T-helper 2 cell treated with Interferon-gamma antibody and Interleukin-4, amounts not matched to agents 5 μg/mL and 100 μg/mL, for 36 hours (primary cell): ENCODE results near the gene HPS4.

Experiments
- DNase-seq: peaks from one replicate; pipeline ENCODE4 v3.0.0; 2021; ENCODE audit warnings: low spot score
- H3K27ac Mint-ChIP-seq: one replicate; pipeline ENCODE4 v1.8.0; 2021; ENCODE audit warnings: mild to moderate bottlenecking, mixed read lengths
- H3K27me3 Mint-ChIP-seq: one replicate; pipeline ENCODE4 v1.8.0; 2021; ENCODE audit warnings: low read depth, mixed read lengths
- H3K36me3 Mint-ChIP-seq: one replicate; pipeline ENCODE4 v1.8.0; 2021; ENCODE audit warnings: low read depth, mixed read lengths
- H3K4me1 Mint-ChIP-seq: one replicate; pipeline ENCODE4 v1.8.0; 2021; ENCODE audit warnings: low read depth, mixed read lengths
- H3K4me3 Mint-ChIP-seq: one replicate; pipeline ENCODE4 v1.8.0; 2022; ENCODE audit warnings: mild to moderate bottlenecking, moderate library complexity, mixed read lengths
- H3K9me3 Mint-ChIP-seq: one replicate; pipeline ENCODE4 v1.8.0; 2021; ENCODE audit warnings: mixed read lengths

Gene HPS4

DNA sequence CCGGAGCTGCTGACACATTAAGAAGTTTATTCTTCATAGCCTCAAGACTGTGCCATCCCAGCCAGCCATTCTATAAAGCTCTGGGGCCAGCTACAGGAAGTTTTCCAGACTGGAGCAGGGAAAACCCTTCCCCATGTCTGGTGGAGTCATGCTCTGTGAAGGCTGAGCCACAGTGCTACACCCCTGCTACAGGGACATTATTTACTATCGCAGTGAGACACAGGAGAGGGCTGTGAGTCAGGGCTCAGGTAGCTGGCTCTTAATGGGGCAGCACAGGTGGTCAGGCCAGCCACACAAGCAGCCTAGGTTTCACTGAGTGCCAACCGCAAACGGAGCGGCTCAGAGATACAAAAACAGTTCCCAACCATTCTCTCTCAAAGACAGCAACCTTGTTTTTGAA lies 12.1 kb downstream of the HPS4 start:
- Mint-ChIP-seq H3K27me3 (no peaks in the 10 kb centered on the region), H3K4me1 (peaks cover 7% of the 10 kb centered on the region), H3K4me3 (no peak overlapping the region), H3K27ac (no peak overlapping the region), H3K36me3 (peaks cover 52% of the 10 kb centered on the region), H3K9me3 (no peaks in the 10 kb centered on the region)
- DNase-seq, result no peak

DNA sequence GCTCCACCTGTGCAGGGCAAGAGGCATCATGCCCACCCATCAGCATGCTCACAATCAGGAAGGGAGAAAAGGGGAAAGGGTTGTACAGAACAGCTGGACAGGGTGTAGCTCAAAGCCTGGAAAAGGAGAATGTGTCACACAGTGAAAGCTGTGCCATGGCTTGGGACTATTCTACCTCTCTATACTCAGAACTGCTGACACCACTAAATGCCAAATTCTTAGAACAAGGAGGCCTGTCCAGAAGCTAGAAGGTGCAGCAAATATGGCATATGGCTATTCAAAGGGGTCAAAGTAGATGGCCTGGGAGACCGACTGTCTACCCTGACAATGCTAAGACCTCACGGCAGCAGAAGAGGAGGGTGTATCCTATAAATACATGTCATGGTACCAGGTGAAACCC lies 12.8 kb downstream of the HPS4 start:
- Mint-ChIP-seq H3K36me3 (peaks cover 51% of the 10 kb centered on the region), H3K4me3 (no peak overlapping the region), H3K9me3 (no peaks in the 10 kb centered on the region), H3K27ac (no peak overlapping the region), H3K4me1 (peaks cover 6% of the 10 kb centered on the region), H3K27me3 (no peaks in the 10 kb centered on the region)
- DNase-seq, result no peak

DNA sequence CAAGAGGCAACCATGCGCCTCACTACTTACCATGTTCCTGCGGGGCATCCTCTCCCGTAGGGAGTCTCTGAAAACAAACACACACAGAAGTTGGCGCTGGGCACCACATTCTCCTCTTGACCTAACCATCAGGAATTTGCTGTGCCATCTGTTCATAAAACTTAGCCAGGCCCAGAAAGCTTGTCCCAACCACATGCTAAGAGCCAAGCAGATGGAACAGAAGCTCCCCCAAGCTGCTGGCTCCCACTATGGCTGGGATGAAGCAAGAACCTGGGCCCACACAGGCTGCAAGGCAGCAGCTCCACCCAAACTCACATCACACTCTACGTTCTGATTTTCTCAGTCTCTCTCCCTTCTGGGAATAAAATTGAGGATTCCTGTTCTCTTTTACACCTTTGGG lies 17.4 kb downstream of the HPS4 start:
- no peaks in the 10 kb centered on the region for H3K27me3 Mint-ChIP-seq
- H3K4me3 Mint-ChIP-seq, result no peak overlapping the region
- H3K4me1 Mint-ChIP-seq, result no peaks in the 10 kb centered on the region
- peaks cover 46% of the 10 kb centered on the region for H3K36me3 Mint-ChIP-seq
- H3K9me3 Mint-ChIP-seq, result no peaks in the 10 kb centered on the region
- H3K27ac Mint-ChIP-seq, result no peak overlapping the region
- DNase-seq, result no peak

DNA sequence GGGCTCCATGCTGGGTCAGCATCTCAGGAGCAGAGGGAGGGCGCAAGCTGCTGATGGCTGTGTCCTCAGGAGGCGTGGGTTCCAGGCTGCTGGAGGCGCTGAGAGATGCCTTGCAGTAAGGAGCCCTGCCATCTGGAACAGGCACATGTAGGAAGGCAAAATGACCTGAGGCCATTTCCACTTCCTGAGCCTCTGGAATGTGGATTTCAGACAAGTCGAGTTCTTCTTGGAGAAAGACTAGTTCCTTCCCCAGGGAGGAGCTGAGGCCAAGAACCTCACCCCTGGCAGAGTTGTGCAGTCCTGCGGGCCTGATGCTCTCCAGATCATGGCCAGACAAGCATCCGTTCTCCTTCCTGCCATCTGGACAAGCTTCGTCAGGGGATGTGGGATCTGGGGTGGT lies 19.3 kb downstream of the HPS4 start:
- Mint-ChIP-seq H3K27ac (no peak overlapping the region), H3K27me3 (no peaks in the 10 kb centered on the region), H3K9me3 (no peaks in the 10 kb centered on the region), H3K4me3 (no peak overlapping the region), H3K4me1 (no peaks in the 10 kb centered on the region), H3K36me3 (peaks cover 36% of the 10 kb centered on the region)
- no peak for DNase-seq

DNA sequence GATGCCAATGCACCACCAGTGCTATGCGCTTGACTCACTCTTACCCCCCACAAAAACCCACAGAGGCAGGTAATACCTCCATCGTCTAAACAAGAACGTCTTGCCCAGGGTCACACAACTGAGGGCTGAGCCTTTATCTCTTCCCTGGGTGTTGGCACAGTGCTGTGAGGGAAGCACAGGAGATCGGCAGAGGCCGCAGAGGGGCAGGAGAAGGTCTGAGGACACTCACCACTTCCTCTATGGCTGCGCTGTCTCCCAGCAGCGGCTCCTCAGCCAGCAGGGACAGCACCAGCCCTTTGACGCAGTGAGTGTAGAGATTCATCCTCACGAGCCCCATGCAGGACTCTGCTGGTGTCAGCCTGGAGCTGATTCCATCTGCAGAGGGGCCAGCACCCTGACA lies 19.9 kb downstream of the HPS4 start:
- Mint-ChIP-seq H3K4me1 (no peaks in the 10 kb centered on the region), H3K27me3 (no peaks in the 10 kb centered on the region), H3K27ac (peak overlapping the region; percentile 31), H3K9me3 (no peaks in the 10 kb centered on the region), H3K36me3 (peaks cover 29% of the 10 kb centered on the region), H3K4me3 (no peak overlapping the region)
- no peak for DNase-seq

DNA sequence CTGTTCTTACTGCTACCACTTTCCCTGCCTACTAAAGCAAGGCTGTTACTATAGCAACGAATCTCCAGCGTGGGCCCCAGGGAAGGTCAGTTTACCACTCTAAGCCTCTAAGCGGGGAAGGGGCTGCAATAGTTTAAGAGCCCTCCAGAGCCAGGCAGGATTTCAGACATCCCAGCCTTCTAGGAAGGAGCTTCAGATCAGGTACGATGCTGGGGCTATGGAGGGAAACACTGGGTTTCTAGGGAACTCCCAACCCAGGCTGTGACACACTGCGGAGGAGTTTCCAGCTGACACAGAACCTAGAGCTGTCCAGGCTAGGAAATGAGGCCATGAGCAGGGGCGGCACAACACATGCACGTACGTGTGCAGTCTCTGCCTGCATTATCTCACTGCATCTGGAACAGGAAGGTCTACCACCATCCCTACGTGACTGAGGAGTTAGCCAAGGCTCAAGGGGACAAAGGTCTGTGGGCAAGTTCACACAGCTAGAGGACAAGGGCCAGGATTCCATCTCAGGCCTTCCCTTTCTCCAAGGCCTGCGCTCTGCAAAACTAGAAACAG lies 20.4 kb downstream of the HPS4 start:
- no peaks in the 10 kb centered on the region for H3K27me3 Mint-ChIP-seq
- no peak for DNase-seq
- peaks cover 26% of the 10 kb centered on the region for H3K36me3 Mint-ChIP-seq
- no peaks in the 10 kb centered on the region for H3K4me1 Mint-ChIP-seq
- H3K9me3 Mint-ChIP-seq, result no peaks in the 10 kb centered on the region
- peak overlapping the region; percentile 31 for H3K27ac Mint-ChIP-seq
- no peak overlapping the region for H3K4me3 Mint-ChIP-seq

DNA sequence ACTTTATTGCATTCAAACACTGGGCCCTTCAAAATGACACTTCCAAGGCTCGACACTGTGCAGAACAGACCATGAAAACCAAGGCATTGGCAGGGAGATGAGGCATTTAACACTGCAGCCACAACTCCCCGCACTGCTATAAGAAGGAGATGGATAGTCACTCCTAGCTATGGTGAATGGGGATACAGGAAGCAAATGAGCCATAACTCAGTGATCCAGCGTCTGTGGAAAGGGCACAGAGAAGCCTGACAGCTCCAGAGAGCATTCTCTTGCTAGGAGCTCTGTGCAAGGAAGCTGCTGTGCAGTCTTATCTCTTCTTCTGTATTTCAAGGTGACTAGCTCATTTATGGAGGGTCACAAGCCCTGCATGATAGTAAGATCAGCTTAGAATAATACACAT lies 20.9 kb downstream of the HPS4 start:
- no peak overlapping the region for H3K27ac Mint-ChIP-seq
- H3K36me3 Mint-ChIP-seq, result peaks cover 25% of the 10 kb centered on the region
- no peak overlapping the region for H3K4me3 Mint-ChIP-seq
- no peak for DNase-seq
- no peaks in the 10 kb centered on the region for H3K9me3 Mint-ChIP-seq
- H3K4me1 Mint-ChIP-seq, result no peaks in the 10 kb centered on the region
- H3K27me3 Mint-ChIP-seq, result no peaks in the 10 kb centered on the region

DNA sequence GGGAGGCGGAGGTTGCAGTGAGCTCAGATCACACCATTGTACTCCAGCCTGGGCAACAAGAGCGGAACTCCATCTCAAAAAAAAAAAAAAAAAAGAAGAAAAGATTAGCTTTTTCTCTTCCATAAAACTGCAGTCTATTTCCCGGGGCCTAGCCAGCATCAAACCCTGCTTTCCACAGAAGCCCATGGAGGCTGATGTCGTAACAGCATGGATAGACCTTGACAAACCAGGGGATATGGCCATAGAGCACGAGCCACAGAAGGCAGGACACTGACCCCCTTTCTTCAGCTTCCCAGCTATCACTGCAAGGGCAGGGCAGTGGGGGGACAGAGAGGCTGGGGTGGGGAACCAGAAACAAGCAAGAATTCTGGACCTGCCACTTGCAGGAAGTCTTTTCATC lies 21.5 kb downstream of the HPS4 start:
- Mint-ChIP-seq H3K36me3 (peaks cover 27% of the 10 kb centered on the region), H3K9me3 (no peaks in the 10 kb centered on the region), H3K4me1 (no peaks in the 10 kb centered on the region), H3K27ac (no peak overlapping the region), H3K27me3 (no peaks in the 10 kb centered on the region), H3K4me3 (no peak overlapping the region)
- no peak for DNase-seq

DNA sequence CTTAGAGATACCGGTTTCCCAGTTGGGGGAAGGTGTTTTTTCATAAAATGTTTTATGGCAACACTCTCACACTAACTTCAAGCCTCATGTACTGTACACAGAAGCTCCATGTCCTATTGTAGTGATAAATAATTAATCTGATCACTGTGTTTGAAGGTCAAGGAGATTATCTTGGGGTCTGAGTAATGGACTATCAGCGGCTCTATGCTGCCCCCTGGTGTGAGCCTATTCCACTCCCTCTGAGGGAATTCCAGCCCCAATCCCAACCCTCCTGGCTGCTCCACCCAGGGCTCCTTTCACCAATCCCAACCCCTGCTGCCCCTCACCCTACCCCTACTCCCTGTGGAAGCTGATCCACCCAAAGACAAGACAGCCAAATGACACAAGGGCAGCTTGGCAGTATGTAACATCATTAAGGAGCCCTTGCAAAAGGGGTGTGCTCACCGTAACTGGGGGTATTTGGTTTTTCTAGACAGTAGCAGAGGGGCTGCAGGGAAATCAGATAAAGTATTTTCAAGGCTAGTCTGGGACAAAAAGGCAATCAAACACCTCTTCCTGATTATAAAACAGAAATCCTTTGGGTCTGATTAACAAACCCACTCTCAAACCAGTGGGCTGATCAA lies 22.3 kb downstream of the HPS4 start:
- no peaks in the 10 kb centered on the region for H3K4me1 Mint-ChIP-seq

DNA sequence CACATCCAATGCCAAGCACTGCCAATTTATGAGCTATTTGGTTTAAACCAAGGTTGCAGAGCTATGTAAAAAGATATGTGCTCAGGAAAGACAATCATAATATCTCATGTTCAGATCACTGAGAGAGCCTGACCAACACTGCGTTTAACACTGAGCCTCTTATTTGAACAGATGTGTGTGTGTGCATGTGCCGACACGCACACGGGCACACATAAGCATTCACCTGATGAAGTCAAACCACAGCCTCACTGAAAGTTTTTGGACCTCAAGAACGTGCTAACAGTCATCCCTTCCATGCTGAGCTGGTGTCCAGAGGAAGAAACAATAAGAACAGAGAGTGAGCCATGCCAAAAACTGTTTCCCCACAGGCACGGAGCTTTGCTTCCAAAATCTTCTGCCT lies 23.4 kb downstream of the HPS4 start:
- Mint-ChIP-seq H3K27ac (no peak overlapping the region), H3K4me1 (no peaks in the 10 kb centered on the region), H3K4me3 (no peak overlapping the region), H3K36me3 (peaks cover 26% of the 10 kb centered on the region), H3K27me3 (no peaks in the 10 kb centered on the region), H3K9me3 (no peaks in the 10 kb centered on the region)
- no peak for DNase-seq

More for the DNA sequence above, 22.3 kb downstream of the HPS4 start:
- DNase-seq, result no peak
- Mint-ChIP-seq H3K27me3 (no peaks in the 10 kb centered on the region), H3K4me3 (no peak overlapping the region), H3K36me3 (peaks cover 23% of the 10 kb centered on the region), H3K27ac (no peak overlapping the region), H3K9me3 (no peaks in the 10 kb centered on the region)

DNA sequence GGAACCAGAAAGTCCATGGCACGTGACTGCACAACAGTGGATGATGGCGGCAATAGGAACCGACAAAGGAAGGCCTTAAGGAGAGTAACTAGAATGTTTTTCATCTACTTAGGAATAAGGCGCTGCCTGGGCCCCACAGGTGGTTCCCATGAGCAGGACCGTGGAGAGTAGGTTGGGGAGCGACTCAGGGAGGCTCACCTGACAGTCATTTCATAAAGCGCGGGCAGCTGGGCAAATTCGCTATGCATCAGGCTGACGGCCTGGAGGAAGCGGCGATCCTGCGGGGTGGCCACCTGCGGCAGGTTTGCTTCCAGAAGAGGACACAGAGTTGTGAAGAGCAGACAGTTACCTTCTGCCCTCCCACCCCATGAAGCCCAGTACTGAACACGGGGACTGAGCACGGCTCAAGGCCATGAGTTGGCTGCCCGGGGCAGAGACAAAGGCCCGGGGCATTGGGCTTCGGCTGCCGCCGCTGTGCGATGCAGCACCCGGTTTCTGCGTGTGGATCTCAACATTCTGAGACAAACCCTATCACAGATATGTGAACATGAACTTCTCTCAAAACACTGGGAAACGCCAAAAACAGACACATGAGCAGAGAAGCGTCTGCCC lies 25.8 kb downstream of the HPS4 start:
- Mint-ChIP-seq H3K4me3 (no peak overlapping the region), H3K36me3 (peaks cover 18% of the 10 kb centered on the region), H3K9me3 (no peaks in the 10 kb centered on the region), H3K27ac (no peak overlapping the region), H3K4me1 (no peaks in the 10 kb centered on the region), H3K27me3 (no peaks in the 10 kb centered on the region)
- no peak for DNase-seq

DNA sequence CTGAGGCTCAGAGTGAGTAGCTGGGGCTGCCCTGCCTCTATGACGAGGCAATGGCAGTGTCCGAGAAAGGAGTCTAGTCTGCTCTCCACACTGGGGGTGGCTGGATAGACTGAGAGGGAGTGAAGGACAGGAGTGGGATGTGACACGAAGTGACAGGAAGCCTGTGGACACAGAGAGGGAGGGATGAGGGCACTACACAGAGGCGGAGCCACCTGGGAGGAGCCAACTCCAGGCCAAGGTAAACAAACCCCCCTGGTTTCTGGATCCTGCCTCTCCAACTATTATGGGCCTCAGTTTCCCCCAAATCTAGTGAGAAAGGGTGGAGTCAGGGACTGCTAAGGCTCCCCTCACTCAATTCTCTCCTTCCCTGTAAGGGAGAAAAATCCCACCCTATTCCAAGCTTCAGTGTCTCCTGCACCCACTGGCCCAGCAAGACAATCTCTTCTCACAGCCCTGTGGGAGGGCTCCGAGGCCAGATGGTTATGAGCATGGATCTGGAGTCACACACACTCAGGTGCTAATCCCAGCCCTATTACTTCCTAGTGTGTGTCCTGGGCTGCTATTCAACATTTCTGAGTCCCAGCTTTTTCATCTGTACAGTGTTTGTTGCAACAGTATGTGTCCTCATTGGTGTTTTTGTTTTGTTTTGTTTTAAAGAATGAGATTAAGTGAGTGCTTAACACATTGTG lies 29.6 kb downstream of the HPS4 start:
- DNase-seq, result no peak
- Mint-ChIP-seq H3K27ac (peak overlapping the region; percentile 27), H3K4me3 (no peak overlapping the region), H3K36me3 (peaks cover 17% of the 10 kb centered on the region), H3K9me3 (no peaks in the 10 kb centered on the region), H3K27me3 (no peaks in the 10 kb centered on the region), H3K4me1 (no peaks in the 10 kb centered on the region)

DNA sequence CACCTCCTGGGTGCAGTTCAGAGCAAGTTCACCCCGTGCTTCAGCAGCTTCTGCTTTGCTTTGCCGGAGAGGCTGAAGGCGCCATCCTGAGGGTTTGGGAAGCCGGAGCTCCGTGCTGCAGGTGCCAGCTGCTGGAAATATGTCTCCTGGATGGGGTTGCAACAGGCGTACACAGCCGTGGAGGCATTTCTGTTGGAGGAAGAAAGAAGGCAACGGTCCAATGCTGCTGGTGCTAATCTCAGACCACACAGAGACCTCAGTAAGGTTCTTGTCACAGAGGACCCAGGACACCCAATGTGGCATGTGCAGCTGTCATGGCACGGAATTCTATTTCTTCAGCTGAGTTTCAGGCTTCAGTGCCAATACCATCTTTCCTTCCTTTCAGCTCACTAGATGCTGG lies 30.4 kb downstream of the HPS4 start:
- no peaks in the 10 kb centered on the region for H3K9me3 Mint-ChIP-seq
- H3K4me1 Mint-ChIP-seq, result no peaks in the 10 kb centered on the region
- H3K4me3 Mint-ChIP-seq, result no peak overlapping the region
- H3K27ac Mint-ChIP-seq, result no peak overlapping the region
- H3K36me3 Mint-ChIP-seq, result peaks cover 15% of the 10 kb centered on the region
- no peaks in the 10 kb centered on the region for H3K27me3 Mint-ChIP-seq
- no peak for DNase-seq

DNA sequence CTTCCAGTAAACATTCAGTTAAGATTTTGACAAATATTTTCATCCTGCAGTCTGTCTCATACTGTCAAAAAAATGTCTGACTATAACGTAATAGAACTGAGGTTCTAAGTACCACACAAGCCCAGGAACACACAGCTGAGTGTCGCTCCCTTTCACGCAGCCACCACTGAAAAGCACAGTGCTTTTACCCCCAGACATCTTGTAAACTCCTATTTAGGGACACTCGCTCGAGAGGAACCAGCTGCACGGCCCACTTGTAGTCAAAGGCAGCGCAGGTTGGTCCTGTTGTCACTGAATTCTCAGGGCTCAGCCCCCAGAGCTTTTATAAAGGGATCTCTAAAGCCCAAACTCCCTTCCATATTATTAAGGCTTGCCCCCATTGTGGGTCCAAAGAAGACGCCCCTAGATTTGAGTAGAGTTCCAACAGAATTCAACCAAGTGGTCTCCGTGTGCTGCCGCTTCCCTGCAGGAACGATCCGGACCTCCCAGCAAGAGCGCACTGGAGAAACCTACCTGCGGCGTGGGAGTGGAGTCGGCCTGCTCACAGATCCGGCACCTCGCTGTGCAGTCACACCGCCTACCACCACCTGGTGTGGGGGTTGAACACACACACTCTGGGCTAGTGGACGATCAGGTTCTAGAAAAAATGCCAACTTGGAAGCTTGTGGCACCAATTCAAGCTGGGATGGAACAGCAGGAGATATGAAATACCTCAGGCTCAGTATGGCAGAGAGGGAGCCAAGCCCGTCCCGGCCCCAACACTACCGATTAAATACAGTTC lies 31.2 kb downstream of the HPS4 start:
- no peak for DNase-seq
- no peak overlapping the region for H3K27ac Mint-ChIP-seq
- H3K36me3 Mint-ChIP-seq, result peaks cover 11% of the 10 kb centered on the region
- no peaks in the 10 kb centered on the region for H3K9me3 Mint-ChIP-seq
- no peak overlapping the region for H3K4me3 Mint-ChIP-seq
- no peaks in the 10 kb centered on the region for H3K4me1 Mint-ChIP-seq
- H3K27me3 Mint-ChIP-seq, result no peaks in the 10 kb centered on the region
